SU-DHL-6 (cell line): ENCODE measurements around the gene MYT1.
"Not testable (repeated sequence)": the region's sequence is repeated elsewhere in the genome, so short reads cannot be mapped to it uniquely, and the experiment has no call there.

ENCODE experiments used
- EZH2phosphoT487 ChIP-seq: fragments of 200-600 bp; sonication (generic), shearing (Covaris generic); conservative IDR thresholded peaks from 2 replicates; pipeline ENCODE4 v1.6.1; 2018; ENCODE audit warnings: mild to moderate bottlenecking, antibody characterized with exemption, low read length, moderate library complexity, mixed read lengths
- TF ChIP-seq, protein P1 (sequence below): fragments of 200-600 bp; sonication (generic); IDR thresholded peaks from one replicate; pipeline ENCODE4 v1.5.1; 2017; ENCODE audit warnings: antibody characterized with exemption, mild to moderate bottlenecking, low read length, moderate library complexity; ENCODE audit not compliant: insufficient read depth, poor library complexity, severe bottlenecking

DNA sequence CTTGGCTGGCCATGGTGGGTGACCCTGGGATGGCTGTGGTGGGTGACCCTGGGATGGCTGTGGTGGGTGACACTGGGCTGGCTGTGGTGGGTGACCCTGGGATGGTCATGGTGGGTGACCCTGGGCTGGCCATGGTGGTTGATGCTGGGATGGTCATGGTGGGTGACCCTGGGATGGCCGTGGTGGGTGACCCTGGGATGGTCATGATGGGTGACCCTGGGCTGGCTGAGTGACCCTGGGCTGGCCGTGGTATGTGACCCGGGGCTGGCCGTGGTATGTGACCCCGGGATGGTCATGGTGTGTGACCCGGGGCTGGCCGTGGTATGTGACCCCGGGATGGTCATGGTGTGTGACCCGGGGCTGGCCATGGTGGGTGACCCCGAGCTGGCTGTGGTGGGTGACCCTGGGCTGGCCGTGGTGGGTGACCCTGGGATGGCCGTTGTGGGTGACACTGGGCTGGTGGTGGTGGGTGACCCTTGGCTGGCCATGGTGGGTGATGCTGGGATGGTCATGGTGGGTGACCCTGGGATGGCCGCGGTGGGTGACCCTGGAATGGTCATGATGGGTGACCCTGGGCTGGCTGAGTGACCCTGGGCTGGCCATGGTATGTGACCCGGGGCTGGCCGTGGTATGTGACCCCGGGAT is 70.8 kb downstream of the MYT1 start:
- TF ChIP-seq, protein P1, sequence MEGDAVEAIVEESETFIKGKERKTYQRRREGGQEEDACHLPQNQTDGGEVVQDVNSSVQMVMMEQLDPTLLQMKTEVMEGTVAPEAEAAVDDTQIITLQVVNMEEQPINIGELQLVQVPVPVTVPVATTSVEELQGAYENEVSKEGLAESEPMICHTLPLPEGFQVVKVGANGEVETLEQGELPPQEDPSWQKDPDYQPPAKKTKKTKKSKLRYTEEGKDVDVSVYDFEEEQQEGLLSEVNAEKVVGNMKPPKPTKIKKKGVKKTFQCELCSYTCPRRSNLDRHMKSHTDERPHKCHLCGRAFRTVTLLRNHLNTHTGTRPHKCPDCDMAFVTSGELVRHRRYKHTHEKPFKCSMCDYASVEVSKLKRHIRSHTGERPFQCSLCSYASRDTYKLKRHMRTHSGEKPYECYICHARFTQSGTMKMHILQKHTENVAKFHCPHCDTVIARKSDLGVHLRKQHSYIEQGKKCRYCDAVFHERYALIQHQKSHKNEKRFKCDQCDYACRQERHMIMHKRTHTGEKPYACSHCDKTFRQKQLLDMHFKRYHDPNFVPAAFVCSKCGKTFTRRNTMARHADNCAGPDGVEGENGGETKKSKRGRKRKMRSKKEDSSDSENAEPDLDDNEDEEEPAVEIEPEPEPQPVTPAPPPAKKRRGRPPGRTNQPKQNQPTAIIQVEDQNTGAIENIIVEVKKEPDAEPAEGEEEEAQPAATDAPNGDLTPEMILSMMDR = not testable (repeated sequence)
- TF ChIP-seq EZH2phosphoT487 = not testable (repeated sequence)
